HG03060 (cell line): ENCODE data around the gene PLAA.

Source experiments
- ATAC-seq: cut with Tn5 transposase; IDR thresholded peaks from one replicate; pipeline ENCODE4 v1.9.1; 2021; ENCODE audit warnings: low read depth, moderate number of reproducible peaks; ENCODE audit not compliant: unreplicated experiment

Gene PLAA

GRCh38 chr9:26946753-26947727 is at the start of gene PLAA:
PLAA (minus strand) TSS chr9:26947242; CDS start chr9:26947045, 197 bp downstream.
- peak; percentile 96 for ATAC-seq

DNA sequence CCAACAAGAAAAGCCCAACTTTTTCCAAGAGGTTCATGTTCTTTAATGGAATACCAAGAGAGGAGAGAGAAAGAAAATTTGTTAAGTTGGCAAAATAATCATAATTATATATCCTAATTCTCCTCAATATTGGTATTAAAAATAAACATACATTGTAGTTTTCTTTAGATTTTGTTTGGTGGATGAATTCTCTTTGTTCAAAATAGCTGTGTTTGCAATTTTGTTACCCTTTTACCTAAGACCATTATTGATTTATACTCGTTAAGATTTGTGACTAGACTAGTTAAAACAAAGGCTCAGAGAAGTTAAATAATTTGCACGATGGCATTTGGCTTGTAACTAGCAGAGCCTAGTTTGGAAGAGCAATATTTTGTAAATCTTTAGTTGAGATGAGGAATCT is 48.8 kb upstream of the PLAA start:
- ATAC-seq: no peak

DNA sequence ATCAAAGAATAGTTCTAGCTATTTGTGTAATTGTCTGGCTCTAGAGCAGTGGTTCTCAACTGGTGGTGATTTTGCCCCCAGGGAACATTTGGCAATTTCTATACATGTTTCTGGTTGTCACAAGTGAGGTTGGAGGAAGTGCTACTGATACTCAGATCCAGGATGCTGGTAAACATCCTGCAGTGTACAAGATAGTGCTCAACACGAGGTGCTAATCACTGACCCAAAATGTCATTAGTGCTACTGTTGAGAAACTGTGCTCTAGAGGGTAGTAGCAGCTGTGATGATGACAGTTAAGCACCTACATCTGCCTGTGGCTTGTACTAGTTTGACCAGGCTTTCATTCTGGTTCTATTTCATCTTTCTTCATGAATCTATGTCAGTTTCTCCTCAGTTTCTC is 36.3 kb upstream of the PLAA start:
- no peak for ATAC-seq

GRCh38 chr9:26975728-26976707 is 29.0 kb upstream of the PLAA start:
- ATAC-seq: no peak

DNA sequence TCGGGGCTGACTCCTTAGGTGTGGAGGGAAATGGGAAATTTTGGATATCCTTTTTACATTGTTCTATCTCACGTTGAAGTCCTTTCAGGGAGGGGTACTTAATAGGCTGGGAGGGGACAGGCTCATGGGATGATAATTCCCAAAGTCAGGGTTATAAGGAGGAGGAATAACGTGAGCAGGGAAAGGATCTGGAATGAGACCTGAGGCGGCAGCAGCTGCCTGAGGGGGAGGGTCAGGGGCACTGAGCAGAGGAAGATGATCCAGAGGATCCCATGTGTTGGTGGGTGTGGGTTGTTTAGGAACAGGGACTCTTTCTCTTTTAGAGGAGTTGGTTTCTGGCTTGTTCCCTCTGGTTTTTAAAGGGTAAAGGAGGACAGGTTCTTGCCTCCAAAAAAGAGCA is 27.9 kb upstream of the PLAA start:
- no peak for ATAC-seq

DNA sequence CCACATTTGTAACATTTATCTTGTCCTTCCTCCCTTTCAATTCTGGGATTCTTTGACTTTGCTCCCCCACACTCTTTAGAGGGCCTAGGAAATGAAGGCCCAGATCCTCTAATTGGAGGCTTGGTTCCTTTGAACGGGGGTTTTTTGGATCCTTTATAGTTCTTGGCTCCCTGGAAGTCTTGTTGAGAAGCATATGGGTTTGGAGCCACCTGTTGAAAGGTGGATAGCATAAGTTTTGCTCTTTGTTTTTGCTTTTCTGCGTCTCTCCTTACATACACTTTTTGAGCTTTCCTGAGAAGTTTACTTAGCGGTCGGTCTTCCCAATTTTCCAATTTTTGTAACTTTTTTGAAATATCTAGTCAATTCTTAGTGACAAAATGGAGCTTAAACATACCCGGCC is 26.9 kb upstream of the PLAA start:
- ATAC-seq: no peak

- no peak for ATAC-seq
These were observed 24.7 kb upstream of the PLAA start for GRCh38 chr9:26971721-26972120.

DNA sequence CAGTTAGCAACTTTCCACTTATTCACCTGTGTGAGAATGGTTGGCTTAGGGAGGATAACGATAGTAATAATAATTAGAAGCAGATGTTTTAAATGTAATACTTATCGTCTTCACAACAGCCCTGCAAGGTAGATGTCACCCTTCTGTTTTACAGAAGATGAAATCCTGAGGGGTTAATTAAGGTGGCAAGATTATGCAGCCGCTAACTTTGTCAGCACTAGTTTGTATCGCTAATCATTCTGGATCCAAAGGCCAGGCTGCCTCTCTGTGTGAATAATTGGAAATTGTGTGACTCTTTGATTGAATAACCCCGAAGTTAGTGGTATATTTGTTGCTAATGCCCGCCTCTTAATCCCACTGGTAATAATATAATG is 9.8 kb upstream of the PLAA start:
- no peak for ATAC-seq

DNA sequence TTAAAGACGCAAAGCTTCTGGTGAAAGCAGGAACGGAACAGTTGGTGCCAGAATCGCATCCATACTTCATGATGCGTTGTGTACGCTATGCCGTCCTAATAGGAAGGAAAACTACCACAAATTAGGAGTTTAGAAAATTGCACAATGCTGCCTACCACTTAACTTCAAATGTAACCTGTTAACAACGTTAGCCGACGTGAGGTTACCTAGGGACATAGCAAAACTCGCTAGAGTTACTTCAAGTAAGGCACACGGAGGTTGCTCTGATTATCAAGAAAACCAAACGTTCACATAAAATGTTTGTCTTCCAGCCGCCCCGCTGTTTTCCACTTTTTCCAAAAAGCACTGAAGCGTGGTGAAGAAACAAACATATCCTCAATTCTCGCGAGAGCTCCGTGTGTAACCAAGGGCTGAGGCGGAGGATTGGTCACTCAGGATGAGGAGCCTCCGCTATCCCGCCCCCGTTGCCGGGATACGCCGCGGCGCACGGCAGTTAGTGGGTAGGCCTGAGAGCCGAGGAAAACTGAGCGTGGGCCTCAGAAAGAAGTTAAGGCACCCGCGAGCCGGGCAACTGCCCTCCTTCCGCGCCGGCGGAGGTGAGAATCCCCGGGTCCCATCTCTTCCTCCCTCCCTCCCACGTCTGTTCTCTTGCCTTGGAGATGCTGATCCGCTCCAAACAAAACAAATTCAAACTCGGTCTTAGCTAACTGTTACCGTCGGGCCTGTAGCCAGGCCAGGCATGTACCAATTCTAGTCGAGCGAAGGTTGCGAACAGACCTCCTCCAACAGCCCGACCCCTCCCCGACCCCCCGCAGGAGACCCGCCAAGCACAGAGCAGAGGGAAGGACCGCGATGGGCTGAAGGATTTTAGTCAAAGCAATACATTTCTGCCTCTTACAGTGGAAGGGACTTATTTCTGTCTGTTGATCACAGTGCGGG is 9.1 kb upstream of the PLAA start, which contains the start of gene IFT74:
Gene IFT74 (plus strand): TSS at position 492 of the 939 bp plus-strand sequence. CDS start 5,556 bp downstream, outside the sequence.
- ATAC-seq: peak; percentile 97

- no peak for ATAC-seq
These were observed 8.3 kb upstream of the PLAA start for GRCh38 chr9:26955222-26955903.

DNA sequence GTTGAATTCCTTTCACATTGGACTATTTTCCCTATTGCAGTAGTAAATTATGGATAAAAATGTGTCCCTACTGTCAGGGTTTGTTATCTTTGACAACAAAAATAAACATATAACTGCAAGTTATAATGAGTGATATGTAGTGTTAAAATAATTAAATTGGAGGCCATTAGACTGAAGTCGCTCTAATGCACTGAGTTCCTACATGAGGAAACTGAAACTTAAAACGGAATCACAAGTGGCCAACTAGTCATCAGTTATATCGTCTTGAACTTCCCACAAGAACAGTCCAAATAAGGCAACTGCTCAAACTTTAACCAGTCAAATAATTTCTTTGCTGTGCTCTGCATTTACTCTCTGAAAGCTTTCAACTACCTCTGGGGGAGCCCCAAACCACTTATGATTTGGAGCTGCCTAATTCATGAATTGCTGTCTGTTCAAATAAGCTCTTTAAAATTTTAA is 7.0 kb upstream of the PLAA start:
- ATAC-seq: no peak

DNA sequence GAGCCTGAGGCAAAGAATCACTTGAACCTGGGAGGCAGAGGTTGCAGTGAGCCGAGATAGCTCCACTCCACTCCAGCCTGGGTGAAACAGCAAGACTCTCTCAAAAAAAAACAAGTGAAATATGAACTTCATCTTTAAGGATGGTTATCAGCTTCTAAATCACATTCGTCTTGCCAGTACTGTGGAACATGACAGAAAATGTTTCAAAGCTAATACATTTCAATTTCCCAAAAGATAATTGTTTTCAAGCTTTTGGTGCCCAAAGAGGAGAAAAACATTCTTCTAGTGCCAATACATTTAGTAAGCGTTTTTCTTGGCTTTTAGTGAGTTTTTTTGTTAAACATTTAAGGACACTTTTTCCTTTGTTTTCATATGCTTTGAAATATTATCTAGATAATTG is 4.8 kb upstream of the PLAA start:
- ATAC-seq: no peak

GRCh38 chr9:26950521-26950920 is 3.5 kb upstream of the PLAA start:
- no peak for ATAC-seq

DNA sequence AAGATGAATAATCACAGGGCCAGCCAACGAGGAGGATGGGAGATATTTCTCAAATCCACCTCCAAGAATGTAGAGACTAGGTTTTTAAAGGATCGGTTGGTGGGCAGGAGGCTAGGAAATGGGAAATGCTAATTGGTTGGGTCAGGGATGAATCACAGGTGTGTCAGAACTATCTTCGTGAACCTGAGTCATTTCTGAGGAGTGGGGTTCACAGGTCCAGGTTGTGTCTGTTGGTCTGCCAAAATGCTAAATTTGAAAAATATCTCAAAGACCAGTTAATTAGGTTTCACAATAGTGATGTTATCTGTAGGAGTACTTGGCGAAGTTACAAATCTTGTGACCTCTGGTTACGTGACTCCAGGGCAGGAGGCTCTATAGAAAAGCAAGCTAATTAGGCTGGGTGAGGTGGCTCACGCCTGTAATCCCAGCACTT is 2.6 kb upstream of the PLAA start:
- ATAC-seq: no peak

GRCh38 chr9:26947736-26948135 is 694 bp upstream of the PLAA start:
- ATAC-seq: no peak

- ATAC-seq: no peak
These were observed 1.5 kb downstream of the PLAA start for GRCh38 chr9:26945591-26945990.

DNA sequence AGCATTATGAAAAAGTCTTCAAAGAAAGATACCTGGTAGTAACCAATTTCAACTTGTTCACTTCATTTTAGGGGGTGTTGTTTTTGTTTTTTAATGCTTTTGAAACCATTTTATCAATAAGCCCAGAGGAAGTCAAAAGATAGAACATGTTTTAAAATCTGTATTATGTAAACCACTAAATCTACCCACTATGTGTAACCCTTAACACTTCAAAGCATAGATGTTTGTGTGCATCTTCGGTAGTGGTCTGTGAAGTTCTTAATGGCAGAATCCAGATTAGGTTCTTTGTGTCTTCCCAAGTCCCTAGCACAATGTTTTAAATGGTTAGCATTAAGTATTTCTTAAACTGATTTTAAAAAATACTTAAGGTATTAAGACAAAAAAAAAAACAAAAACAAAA is 6.3 kb downstream of the PLAA start:
- ATAC-seq: no peak

DNA sequence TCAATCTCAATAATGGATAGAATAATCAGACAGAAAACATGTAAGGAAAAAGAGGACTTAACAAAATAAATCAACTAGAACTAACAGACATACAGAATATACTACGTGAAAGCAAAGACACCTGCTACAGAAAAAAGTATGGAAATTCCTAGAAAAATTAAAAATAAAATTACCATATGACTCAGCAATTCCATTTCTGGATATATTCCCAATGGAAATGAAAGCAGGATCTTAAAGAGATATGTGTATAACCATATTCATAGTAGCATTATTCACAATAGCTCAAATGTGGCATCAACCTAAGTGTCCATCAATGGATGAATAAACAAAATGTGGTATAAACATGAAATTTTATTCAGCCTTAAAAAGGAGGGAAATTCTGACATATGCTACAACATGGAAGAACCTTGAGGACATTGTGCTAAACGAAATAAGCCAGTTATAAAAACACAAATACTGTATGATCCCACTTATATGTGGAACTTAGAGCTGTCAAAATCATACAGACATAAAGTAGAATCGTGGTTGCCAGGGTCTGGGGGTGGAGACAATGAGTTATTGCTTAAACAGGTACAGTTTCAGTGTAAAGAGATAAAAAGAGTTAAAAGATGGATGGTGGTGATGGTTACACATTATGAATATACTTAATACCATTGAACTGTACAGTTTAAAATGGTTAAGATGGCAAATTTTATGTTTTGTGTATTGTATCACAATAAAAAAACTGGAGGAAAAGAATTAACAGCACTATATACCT is 6.9 kb downstream of the PLAA start:
- ATAC-seq: no peak
